ENCODE measurements around the gene REEP1.
A peak's percentile ranks its signal among the peaks of the same experiment; 100 is the strongest.
"Not testable (repeated sequence)": the region's sequence is repeated elsewhere in the genome, so short reads cannot be mapped to it uniquely, and the experiment has no call there.

Gene REEP1

DNA sequence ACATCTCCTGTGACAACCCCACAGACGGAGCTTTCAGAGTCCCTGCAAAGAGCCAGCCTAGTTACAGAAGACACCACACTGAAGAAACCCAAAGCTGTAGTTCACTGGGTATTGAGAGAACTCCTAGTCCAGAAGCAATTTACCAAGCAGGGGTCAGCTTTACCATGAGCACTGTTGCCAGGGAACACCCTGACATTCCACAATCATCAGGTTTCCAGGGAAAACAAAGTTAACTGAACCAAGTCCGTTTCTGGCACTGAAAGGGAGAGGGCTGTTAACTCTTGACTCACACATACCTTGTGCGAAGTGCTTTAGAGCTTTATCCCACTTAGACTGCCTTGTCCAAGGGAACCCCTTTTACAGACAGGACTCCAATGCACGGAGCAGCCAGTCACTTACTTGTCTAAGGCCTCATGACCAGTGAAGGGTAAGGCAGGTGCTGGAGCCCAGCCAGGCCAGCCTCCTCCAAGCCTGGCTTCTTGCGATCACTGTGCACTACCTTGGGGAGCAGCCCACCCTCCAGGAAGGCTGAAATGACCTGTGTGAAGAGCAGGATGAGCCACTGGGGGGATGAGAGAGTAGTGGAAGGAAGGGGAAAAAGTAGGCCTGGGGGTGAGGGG lies 53.9 kb downstream of the REEP1 start:
- DNase-seq (ENCODE audit: low spot score): no peak

GRCh38 chr2:86281066-86281700 lies 56.2 kb downstream of the REEP1 start:
- no peak for DNase-seq (ENCODE audit: low spot score)

- DNase-seq (ENCODE audit: low spot score): no peak
Observed at GRCh38 chr2:86280191-86280667, 57.2 kb downstream of the REEP1 start.

- no peak for DNase-seq (ENCODE audit: low spot score)
Observed at GRCh38 chr2:86275962-86276361, 61.5 kb downstream of the REEP1 start.

DNA sequence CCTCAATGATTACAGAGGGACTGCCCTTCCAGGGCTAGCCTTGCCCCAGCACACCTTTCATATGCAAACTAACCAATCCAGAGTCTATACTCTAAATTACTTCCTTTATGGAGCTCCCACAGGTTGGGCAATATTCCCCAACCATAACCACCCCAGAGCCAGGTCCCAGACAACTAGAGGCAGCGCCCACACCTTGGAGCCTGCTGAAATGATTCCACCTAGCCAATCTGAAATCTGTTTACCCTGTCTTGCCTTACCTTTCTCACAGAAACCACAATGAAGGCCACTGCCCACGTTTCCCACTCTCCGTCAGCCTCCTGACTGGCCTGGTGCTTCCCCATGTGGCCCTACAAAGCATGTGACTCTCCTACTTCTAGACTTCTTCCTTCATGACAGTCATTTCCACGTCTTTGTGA lies 62.0 kb downstream of the REEP1 start:
- no peak for DNase-seq (ENCODE audit: low spot score)

- DNase-seq (ENCODE audit: low spot score): no peak
Observed at GRCh38 chr2:86274918-86275275, 62.5 kb downstream of the REEP1 start.

GRCh38 chr2:86274265-86274917 lies 63.0 kb downstream of the REEP1 start:
- DNase-seq (ENCODE audit: low spot score): peak; percentile 81

DNA sequence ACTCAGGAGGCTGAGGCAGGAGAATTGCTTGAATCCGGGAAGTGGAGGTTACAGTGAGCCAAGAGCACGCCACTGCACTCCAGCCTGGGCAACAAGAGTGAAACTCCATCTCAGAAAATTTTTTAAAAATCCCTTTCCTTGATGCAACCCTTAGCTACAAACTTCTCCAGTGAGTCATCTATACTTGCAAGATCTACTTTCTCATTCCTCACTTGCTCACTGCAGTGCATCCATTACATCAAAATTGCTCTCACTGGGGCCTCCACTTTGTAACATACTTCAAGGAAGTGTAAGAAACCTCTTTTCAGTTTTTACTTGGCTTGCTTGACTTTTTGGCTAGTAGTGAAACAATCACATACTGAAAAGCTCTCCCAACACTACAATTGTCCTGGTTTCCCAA lies 65.3 kb downstream of the REEP1 start:
- no peak for DNase-seq (ENCODE audit: low spot score)

DNA sequence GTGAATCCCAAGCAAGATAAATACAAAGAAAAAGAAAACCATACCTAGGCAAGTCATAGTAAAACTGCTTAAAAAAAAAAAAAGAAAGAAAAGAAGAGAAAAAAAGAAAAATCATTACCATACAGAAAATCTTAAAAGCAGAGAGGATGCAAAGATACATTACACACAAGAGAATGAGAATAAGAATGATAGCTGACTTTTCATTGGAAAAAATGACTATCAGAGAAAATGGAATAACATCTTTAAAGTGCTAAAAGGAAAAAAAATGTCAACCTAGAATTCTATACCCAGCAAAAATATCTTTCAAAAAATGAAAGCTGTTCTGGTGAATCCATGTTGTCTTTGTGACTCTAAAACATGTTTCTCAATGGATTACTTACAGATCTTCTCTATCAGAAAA lies 66.2 kb downstream of the REEP1 start:
- no peak for DNase-seq (ENCODE audit: low spot score)

- DNase-seq (ENCODE audit: low spot score): no peak
Observed at GRCh38 chr2:86263956-86264355, 73.5 kb downstream of the REEP1 start.

- DNase-seq (ENCODE audit: low spot score): no peak
Observed at GRCh38 chr2:86260978-86261377, 76.4 kb downstream of the REEP1 start.

DNA sequence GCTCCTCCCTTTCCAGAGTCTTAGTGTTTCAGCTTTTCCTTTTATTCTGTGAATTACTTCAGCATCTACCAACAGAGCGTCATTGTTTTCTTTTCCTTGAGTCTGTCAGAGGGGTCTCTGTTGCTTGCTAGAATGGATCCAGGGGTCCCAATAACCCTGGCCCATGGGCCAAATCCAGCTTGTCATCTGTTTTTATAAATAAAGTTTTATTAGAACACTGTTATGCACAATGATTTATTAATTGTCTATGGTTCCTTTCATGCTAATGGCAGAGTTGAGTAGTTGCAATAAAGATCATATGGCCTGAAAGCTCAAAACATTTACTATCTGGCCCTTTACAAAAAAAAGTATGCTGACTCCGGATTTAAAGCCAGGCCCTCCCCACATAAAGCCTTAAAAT lies 79.3 kb downstream of the REEP1 start:
- no peak for DNase-seq (ENCODE audit: low spot score)

DNA sequence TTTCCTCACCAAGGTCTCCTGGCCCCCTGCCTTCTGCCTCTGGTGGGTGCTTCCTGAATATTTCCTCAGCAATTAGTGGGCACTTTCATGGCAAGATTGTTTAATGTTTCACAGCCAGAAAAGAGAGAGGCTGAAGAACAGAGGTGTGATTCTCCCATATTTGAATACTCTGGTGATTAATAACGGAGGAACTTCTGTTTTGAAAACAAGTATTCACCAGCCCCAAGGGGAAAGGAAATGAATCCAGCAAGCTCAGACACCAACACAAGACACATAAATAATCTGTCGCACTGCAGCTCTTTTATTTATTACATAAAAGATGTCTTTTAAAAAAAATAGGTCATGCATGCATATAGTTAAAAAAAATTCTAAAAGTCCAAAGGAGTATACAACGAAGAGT lies 80.4 kb downstream of the REEP1 start:
- DNase-seq (ENCODE audit: low spot score): no peak

GRCh38 chr2:86256300-86256699 lies 81.1 kb downstream of the REEP1 start:
- DNase-seq (ENCODE audit: low spot score): no peak

DNA sequence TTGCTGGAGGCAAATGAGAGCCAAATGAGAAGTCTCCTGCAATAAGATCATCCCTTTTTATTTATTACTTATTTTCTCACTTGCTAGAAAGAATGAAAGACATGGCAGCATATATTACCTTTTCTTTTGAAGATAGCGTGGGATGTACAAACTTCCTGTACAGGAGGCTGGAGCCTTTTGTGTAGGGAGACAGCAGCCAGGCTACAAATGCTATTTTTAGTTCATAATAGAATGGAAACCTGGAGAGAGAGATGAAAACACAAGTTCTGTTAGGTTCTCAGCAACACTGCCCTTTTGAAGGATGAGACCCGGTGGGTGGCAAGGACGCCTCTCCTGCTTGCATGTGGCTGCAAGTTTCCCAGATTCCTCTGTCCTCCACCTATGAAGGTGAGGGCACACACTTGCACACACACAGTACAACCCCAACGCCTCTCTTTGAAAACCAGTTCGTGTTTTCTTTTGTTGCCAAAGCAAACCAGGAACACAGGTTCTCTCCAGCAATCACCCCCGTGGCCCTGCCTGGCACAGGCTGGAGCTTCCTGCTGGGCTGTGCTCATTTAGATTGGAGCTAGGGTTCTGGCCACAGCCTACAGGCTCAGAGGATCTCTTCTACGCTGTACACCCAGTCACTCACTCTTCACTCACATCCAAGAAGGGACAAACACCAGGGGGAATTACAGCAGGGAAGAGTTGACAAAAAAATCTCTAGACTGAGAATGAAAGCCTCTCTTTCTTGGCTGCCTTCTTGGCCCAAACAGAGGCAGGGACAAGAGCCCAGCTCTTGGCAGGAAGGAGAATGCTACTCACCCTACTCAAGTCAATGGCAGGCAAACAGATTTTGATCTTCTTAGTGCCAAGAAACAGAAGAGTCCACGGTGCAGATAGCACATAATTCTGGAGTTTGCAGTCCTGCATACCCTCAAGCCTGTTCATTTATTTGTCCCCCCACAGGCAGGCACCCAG lies 82.6 kb downstream of the REEP1 start:
- no peak for DNase-seq (ENCODE audit: low spot score)

DNA sequence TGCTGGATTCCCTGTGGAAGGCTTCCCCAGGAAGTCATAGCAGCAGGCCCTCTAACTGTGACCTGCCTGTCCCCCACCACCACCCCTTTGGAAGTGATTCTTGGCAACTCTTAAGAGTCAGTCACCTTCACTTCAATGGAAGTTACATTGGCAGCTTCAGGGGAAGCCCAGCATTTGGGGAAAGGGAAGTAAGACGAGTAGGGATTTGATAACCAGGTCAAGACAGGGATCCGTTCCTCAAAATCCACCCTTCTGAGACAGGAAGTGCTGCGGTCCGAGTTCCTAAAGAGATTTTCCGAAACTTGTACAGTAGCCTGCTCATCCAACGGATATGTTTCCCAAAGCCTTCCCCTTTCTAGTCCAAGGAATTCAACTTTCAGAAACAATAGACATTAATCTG lies 84.0 kb downstream of the REEP1 start:
- DNase-seq (ENCODE audit: low spot score): no peak

DNA sequence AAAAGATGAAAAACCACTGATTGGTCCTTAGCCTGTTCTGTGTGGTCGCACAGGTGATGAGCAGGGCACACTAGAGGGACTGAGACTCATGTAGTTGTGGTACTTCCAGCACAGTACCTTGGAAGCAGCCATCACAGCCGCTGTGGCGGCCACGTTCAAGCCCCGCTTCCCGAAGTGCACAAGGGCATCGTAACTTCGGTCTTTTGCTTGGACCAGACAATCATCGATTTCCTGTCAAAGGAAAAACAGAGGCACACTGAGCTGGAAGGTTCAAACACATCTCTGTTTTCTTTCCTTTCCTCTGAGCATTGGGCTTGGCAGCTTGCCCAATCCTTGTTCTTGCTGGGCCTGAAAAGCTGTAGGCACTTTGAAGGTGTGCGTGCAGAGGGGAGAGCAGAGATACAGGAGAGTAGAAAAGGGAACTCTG lies 85.6 kb downstream of the REEP1 start:
- no peak for DNase-seq (ENCODE audit: low spot score)

DNA sequence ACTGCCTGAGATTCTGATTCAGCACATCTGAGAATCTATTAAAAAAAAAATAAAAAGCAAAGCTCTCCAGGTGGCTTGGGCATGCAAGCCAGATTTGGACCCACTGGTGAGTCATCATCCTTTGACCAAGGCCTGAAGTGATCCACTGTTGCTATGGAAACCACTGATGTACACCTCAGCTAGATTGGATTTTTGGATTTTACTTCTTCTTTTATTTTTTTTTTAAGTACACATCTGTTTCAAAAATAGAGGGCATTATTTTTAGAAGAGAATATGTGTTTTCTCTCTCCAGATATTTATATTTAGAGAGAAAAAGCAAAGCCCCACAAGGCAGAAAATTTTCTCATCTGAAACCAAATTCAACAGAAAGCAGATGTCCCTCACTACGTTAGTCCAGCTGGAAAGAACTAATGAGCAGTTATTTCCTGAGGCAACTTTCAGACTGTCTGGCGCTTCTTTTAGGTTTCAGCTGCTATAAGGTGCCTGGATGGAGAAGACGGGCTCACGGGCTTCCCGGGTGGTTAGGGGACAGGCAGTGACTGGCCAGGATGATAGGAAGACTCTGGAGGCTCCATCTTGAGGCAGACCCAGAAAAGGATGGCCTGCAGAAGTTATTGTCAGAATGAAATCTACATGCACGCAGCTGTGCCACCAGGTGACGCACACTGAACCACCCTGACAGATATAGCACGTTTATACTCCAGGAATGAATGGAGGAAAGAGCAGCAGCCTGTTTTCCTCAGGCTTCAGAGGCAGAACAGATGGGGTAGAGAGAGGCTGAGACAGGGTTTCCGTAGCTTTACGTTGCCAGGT lies 87.6 kb downstream of the REEP1 start:
- peak; percentile 59 for DNase-seq (ENCODE audit: low spot score)

DNA sequence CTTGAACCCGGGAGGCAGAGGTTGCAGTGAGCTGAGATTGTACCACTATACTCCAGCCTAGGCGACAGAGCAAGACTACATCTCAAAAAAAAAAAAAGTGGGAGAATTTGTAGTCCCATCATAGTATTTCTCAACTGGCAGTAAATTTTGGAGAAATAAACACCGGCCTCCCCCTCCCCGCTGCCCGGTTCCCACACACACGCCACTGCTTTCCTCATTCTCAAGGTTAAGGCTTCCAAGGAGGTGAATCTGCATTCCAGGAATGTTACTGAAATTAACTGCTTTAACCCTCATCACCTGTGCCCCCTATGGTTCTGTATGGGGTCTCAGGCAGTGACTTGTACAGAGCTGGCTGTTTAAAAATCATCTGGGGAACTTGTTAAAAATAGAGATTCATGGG lies 88.2 kb downstream of the REEP1 start:
- DNase-seq (ENCODE audit: low spot score): no peak

DNA sequence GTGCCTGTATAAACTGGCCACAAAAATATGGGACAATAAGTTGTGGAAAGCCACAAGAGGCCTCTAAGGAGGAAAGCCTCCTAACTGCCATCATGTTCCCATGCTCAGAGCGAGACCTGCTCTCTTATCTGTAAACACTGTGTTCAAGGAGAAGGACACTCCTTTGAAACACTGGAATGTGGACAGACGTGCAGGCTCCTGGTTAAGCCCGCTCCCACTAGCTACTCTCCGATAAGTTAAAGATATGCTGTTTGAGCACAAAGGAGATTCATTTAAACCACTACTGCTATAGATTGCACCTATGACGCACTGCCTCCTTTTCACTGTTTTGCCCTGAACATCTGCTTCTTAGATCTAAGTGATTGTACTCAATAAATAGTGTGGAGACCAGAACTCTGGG lies 92.2 kb downstream of the REEP1 start:
- not testable (repeated sequence) for DNase-seq (ENCODE audit: low spot score)

GRCh38 chr2:86244781-86245180 lies 92.6 kb downstream of the REEP1 start:
- DNase-seq (ENCODE audit: low spot score): not testable (repeated sequence)

Data from AG08395 (cell line).